ENCODE data around the gene MAGEF1. TPM values are rescaled to one million over a fixed set of nuclear protein-coding genes. Genes with fewer than 3 reads are reported as not detected.
A peak's percentile ranks its signal among the peaks of the same experiment; 100 is the strongest.

Gene MAGEF1
- total RNA-seq, 8 experiments from 2014 or later = 52.0 to 118 (median 81.4) TPM

DNA sequence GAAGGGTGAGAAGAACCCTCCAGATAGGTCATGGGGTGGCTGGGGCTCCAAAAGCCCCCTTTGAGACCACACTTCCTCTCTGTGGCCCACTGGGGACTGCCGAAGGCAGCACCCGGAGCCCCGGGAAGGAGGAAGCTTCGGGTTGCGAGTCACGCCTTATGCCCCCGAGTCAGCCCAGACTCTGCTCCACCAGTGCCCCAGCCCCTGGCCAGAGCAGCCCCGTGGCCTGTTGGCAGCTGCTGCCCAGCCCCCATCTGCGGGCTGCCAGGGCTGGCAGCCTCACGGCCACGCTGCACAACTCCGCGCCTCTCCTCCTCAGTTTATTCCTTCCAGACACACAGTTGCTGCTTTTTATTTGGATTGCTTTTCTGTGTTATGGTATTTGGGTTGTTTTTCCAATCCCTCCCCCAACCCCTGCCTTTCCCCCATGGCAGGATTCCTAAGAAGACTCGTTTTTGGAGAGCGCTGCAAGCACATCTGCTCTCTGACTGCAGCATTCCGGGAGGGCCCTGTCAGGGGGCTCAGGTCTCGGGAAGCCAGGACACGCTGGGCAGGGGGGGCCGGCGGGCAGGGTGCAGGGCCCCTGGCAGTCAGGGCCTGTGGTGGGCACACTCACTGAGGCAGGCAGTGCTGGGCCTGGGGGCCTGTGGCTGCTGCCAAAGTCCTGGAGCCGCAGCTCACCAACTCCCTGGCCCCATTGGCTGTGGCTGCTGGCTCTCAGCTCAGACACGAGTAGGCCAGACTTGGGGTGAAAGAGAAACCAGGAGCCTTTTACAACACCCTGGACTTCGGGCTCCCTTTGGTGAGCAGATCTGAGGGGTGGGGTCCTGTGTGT, 20.2 kb downstream of the MAGEF1 start:
- ATAC-seq (replicated peaks in 6 of 8) = peak in 1 of 8 experiments; percentile 11
- WGBS, 10 experiments = 13 to 100% (median 60%) methylated on average over 1 to 3 of the region's 23 CpGs; no CpG with 5 or more reads in 6 of the 10 experiments
- Histone ChIP-seq H3K4me3 (no peak overlapping the region), H3K27ac (no peak overlapping the region), H3K4me1 (replicated peaks in 1 of 2) (peaks cover 46% of the 10 kb centered on the region in 2 donors)
- in situ Hi-C loops (cut with MboI; ENCODE audit: low pct_unique_long_range_greater_than_20kb in 2 of 9, low sequenced_read_pairs in 9 of 9, unreplicated experiment in 9 of 9) = no loop called here

DNA sequence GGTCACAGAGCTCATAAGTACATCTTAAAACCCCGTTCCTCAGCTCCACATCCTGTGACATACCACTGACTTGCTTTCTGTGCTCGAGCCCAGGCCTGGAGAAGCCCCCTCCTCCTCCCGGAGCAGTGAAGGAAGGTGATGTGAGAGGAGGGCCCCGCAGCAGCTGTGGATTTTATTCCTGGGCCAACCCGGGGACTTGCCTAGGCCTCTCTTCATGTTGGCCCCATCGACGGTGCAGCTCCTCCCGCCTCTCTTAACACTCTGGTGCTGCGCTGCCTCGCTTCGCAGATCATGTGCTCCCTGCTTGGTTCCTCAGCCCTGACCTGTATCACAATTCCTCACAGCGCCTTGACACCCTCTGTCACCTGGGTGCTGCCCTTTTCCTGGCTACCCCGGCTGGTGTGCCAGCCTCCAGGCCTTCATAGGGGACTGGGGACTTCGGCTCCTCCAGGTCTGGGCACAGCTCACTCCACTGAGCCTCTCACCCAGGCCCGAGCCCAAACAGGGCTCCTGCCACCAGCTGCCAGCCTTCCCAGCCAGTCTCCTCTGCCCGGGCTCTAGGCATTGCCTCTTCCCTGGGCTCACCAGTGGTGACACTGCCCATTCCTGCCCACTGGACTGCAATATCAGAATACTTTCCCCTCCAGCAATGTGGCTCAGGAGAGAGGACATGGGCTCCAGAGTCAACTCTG, 21.5 kb downstream of the MAGEF1 start:
- H3K4me1 ChIP-seq (replicated peaks in 1 of 2) = peaks cover 57% of the 10 kb centered on the region in 2 donors
- no peak overlapping the region for H3K4me3 ChIP-seq
- in situ Hi-C loops (cut with MboI; ENCODE audit: low pct_unique_long_range_greater_than_20kb in 2 of 9, low sequenced_read_pairs in 9 of 9, unreplicated experiment in 9 of 9) = no loop called here
- H3K27ac ChIP-seq = no peak overlapping the region
- 53 to 93% (median 87%) methylated on average over 2 to 4 of the region's 16 CpGs; no CpG with 5 or more reads in 4 of the 10 experiments for WGBS, 10 experiments
- ATAC-seq (replicated peaks in 6 of 8) = no peak

DNA sequence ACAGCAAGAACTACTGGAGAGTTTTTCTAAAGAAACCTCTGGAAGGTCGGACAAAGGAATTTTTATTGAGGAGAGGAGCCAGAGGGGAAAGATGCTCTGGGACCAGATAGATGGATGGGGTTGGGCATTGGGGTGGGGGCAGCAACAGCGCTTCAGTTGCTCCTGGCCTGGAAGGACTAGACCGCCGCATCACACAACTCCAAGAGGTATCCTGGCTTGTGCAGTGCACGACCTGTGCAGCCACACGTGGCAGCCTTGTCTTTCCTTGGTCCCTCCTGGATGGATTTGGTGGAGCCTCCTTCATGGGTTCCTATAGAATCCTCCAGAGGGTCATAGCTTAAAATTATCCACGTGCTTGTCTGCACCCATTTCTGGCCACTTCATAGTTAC, 23.0 kb downstream of the MAGEF1 start:
- Histone ChIP-seq H3K4me3 (no peak overlapping the region), H3K4me1 (replicated peaks in 1 of 2) (peaks cover 55 to 56% of the 10 kb centered on the region in 2 donors), H3K27ac (peak overlapping the region in 1 of 2 donors; percentile 61)
- no peak for ATAC-seq (replicated peaks in 6 of 8)
- 17 to 100% (median 38%) methylated on average over 1 to 4 of the region's 7 CpGs; no CpG with 5 or more reads in 3 of the 10 experiments for WGBS, 10 experiments
- in situ Hi-C loops (cut with MboI; ENCODE audit: low pct_unique_long_range_greater_than_20kb in 2 of 9, low sequenced_read_pairs in 9 of 9, unreplicated experiment in 9 of 9) = no loop called here

DNA sequence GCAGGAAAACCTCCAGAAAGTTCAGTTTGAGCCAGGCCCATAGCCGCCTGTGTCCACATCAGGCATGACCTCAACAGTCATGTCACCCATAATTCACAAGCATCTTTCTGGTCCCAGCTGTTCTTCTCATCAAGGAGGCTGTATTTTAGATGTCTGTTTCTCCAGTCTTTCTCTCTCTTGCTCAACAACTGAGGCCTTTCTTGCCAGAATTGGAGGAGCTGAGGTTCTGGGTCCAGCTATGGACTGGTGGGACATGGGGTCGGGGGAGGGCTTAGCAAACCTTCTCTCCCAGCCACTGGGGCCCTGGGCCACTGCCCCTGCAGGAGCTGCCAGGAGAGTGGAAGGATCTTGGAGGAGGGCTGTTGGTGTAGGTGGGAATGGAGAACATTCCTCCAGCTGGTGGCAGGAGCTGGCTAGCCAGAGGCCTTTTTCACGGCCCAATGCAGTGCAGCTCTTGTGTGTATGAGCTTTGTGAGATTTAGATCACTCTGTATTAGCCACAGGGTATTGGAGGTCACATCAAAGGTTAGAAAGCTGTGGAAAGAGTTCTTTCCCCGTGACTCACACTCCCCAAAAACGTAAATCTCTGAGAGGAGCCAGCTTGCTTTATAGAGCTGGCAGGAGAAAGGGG, 23.5 kb downstream of the MAGEF1 start:
- in situ Hi-C loops (cut with MboI; ENCODE audit: low pct_unique_long_range_greater_than_20kb in 2 of 9, low sequenced_read_pairs in 9 of 9, unreplicated experiment in 9 of 9) = no loop called here
- H3K4me1 ChIP-seq (replicated peaks in 1 of 2) = peaks cover 50 to 51% of the 10 kb centered on the region in 2 donors
- peak in 6 of 8 experiments; percentile 13 to 58 (median 48) for ATAC-seq (replicated peaks in 6 of 8)
- peak overlapping the region; percentile 61 to 74 for H3K27ac ChIP-seq
- no peak overlapping the region for H3K4me3 ChIP-seq
- 16 to 100% (median 30%) methylated on average over 1 to 4 of the region's 5 CpGs; no CpG with 5 or more reads in 1 of the 10 experiments for WGBS, 10 experiments

DNA sequence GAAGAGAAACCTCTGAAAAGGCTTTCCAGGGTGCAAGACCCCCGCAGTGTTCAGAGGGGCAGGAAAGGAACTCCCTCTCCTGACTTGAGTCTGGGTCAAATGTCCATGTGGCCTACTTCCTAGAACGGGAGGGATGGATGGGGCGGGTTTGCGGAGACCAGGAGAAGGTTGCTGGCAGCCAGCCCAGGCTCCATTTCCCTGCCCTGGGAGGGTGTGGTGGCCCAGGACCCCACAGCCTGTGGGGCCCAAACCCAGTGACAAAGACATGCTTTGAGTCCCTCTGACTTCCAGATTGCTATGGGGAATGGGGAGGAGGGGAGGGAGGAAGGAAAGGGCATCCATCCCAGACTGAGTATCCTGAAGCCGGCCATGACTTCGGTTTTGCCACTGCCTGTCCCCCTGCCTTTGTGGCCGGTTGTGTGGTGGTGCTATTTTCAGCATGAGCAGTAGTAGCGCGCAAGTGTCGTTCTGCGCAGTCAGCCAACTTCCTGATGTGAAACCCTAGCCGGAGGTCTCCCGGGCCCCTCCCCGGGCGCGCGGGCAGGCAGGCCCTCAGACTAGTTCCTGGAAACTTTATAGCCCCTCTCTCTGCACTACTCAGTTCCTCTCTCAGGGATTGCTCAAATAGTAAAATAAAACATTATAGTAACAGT, 24.4 kb downstream of the MAGEF1 start:
- in situ Hi-C loops (cut with MboI; ENCODE audit: low pct_unique_long_range_greater_than_20kb in 2 of 9, low sequenced_read_pairs in 9 of 9, unreplicated experiment in 9 of 9) = no loop called here
- Histone ChIP-seq H3K4me1 (replicated peaks in 1 of 2) (peaks cover 43 to 45% of the 10 kb centered on the region in 2 donors), H3K27ac (no peak overlapping the region), H3K4me3 (no peak overlapping the region)
- ATAC-seq (replicated peaks in 6 of 8) = peak in 1 of 8 experiments; percentile 41
- WGBS, 10 experiments = 50 to 92% (median 81%) methylated on average over 4 to 9 of the region's 17 CpGs; no CpG with 5 or more reads in 6 of the 10 experiments

DNA sequence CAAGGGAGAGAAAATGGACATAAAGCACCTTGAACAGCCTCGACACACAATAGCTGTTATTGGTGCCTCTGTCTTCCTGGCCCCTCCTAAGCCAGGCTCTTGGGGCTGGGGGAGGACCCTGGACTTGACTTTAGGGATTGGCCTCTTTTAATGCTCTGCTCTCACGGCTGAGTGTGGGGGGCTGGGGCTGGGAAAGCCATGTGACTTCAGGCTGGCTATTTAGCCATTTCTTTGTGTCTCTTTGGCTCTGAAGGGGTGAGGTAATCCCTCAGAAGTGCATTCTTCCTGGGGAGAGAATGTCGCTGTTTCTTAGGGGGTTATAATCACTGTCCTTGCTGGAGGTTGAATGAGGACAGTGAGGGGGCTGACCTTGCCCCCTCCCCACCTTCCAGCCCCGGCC, 26.2 kb downstream of the MAGEF1 start:
- H3K4me1 ChIP-seq (replicated peaks in 1 of 2) = peaks cover 46 to 47% of the 10 kb centered on the region in 2 donors
- ATAC-seq (replicated peaks in 6 of 8) = peak in 6 of 8 experiments; percentile 24 to 93 (median 87)
- in situ Hi-C loops (cut with MboI; ENCODE audit: low pct_unique_long_range_greater_than_20kb in 2 of 9, low sequenced_read_pairs in 9 of 9, unreplicated experiment in 9 of 9) = no loop called here
- H3K27ac ChIP-seq = peak overlapping the region; percentile 68 to 86
- 0 to 14% (median 0%) methylated on average over 1 to 2 of the region's 4 CpGs; no CpG with 5 or more reads in 7 of the 10 experiments for WGBS, 10 experiments
- no peak overlapping the region for H3K4me3 ChIP-seq

DNA sequence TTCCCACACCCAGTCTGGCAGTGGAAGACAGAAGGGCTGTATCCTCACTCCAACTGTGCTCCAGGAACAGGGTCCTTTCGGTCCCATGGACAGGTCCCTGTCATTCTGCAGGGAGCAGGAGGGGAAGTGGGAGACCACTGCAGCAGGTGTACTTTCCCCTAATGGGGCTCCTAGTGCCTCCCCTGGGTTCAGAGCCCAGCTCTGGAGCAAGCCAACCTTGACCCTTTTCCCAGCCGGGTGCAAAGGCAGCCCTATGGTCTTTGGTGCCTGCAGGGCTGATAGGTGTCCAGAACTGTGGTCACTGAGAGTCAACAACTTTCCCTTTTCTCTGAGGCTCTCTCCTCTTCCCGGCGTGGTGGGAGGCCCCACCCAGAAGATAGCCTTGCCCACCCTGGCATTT, 26.8 kb downstream of the MAGEF1 start:
- ATAC-seq (replicated peaks in 6 of 8) = peak in 1 of 8 experiments; percentile 1
- in situ Hi-C loops (cut with MboI; ENCODE audit: low pct_unique_long_range_greater_than_20kb in 2 of 9, low sequenced_read_pairs in 9 of 9, unreplicated experiment in 9 of 9) = no loop called here
- peaks cover 44 to 50% of the 10 kb centered on the region in 2 donors for H3K4me1 ChIP-seq (replicated peaks in 1 of 2)
- 84% methylated on average over 4 of the region's 4 CpGs; no CpG with 5 or more reads in 9 of the 10 experiments for WGBS, 10 experiments
- no peak overlapping the region for H3K4me3 ChIP-seq
- H3K27ac ChIP-seq = peak overlapping the region; percentile 68 to 86

DNA sequence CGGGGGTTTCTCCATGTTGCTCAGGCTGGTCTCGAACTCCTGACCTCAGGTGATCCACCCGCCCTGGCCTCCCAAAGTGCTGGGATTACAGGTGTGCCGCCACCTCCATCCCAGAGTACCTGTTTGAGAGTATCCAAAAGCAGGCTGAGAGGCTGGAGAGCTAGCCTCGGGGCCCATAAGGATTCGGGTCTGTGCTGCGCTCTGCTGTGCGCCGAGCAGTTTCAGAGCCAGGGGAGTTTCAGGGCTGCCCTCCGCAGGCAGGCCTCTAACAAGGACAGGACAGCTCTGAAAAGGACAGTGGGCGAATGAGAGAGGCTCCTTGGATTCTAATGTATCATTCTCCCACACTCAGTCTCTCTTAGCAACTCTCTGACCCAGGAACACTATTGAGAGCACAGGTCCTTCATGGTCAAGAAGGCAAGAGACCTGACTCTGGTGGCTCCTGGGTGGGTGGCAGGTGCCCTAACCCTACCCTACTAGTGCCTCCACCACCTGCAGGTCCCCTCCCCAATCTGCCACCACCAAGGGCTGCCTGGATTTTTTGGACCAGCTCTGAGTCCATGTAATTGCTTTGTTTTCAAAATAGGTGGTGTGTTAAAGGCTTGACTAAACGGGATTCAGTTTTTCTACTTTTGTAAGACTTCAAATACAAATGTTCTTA, 27.8 kb downstream of the MAGEF1 start:
- Histone ChIP-seq H3K4me3 (no peak overlapping the region), H3K4me1 (replicated peaks in 1 of 2) (peaks cover 55 to 58% of the 10 kb centered on the region in 2 donors), H3K27ac (no peak overlapping the region)
- in situ Hi-C loops (cut with MboI; ENCODE audit: low pct_unique_long_range_greater_than_20kb in 2 of 9, low sequenced_read_pairs in 9 of 9, unreplicated experiment in 9 of 9) = no loop called here
- no peak for ATAC-seq (replicated peaks in 6 of 8)
- WGBS, 10 experiments = 42 to 100% (median 82%) methylated on average over 1 to 8 of the region's 12 CpGs; no CpG with 5 or more reads in 2 of the 10 experiments

DNA sequence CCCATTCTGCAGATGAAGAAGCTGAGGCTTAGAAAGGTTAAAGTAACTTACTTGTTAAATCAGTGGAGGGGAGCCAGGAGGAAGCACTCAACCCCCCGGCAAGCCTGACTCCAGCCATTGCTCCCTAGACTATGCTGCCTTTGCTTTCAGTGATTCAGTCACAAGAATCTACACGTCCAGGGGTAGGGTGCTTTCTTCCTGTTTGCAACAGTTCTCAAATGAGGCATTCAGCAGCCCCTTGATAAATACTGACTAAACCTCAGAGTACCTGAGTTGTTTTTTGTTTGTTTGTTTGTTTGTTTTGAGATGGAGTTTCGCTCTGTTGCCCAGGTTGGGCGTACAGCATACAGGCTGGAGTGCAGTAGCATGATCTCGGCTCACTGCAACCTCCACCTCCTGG, 28.6 kb downstream of the MAGEF1 start:
- ATAC-seq (replicated peaks in 6 of 8) = no peak
- in situ Hi-C loops (cut with MboI; ENCODE audit: low pct_unique_long_range_greater_than_20kb in 2 of 9, low sequenced_read_pairs in 9 of 9, unreplicated experiment in 9 of 9) = no loop called here
- peaks cover 55 to 58% of the 10 kb centered on the region in 2 donors for H3K4me1 ChIP-seq (replicated peaks in 1 of 2)
- no peak overlapping the region for H3K27ac ChIP-seq
- 32 to 86% (median 74%) methylated on average over 1 to 4 of the region's 5 CpGs; no CpG with 5 or more reads in 3 of the 10 experiments for WGBS, 10 experiments
- H3K4me3 ChIP-seq = no peak overlapping the region

DNA sequence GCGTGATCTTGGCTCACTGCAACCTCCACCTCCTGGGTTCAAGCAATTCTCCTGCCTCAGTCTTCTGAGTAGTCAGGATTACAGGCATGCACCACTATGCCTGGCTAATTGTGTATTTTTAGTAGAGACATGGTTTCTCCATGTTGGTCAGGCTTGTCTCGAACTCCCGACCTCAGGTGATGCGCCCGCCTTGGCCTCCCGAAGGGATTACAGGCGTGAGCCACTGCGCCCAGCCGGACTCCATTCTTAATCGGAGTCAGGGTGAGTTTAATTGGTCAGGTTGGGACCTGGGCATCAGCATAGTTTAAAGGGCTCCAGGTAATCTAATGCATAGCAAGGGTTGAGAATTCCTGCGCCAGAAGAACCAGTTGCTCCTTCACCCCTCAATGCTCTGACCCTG, 29.2 kb downstream of the MAGEF1 start:
- in situ Hi-C loops (cut with MboI; ENCODE audit: low pct_unique_long_range_greater_than_20kb in 2 of 9, low sequenced_read_pairs in 9 of 9, unreplicated experiment in 9 of 9) = no loop called here
- 74 to 100% (median 98%) methylated on average over 1 to 10 of the region's 11 CpGs; no CpG with 5 or more reads in 2 of the 10 experiments for WGBS, 10 experiments
- ATAC-seq (replicated peaks in 6 of 8) = no peak

DNA sequence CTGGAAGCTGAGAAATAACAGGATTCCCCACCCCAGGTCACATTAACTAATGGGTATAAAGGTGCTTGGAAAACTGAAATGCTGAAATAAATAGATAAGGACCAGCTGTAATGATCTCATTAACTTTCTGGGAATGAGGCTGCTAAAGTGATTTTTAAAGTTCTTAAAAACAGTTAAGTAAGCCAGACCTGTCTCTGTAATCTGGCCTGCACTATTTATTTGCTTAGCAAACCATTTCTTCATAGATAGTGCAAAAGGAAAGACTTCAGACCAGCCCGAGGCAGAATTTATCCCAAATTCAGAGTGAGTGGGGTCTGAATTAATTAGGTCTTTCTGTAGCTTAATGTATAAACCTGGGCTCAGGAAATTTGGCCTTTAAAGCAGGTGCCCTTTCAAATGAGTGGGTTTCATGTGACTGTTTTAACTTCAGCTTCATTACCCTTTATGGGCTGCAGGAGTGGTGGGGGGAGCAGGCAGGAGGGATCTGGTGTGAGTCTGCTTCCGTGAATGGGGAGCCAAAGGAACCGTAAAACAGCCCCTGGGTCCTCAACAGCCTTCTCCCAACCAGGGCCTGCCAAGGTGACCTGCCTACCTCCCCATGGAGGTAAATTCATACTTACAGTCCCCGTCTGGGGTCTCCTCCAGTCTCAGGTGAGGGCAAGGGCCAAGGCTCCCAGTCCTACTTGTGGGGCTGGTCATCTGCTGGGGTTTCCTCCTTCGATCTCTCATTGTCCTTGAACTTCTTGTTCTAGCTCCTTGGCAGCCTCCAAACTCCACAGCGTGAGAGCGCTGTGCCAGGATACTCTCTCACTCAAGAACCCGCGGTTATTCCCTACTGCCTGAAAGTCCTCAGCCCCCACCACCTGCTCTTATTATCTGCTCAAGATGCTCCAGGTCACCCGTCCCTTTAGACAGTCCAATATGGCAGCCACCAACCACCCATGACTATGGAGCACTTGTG, 31.2 kb downstream of the MAGEF1 start:
- H3K4me1 ChIP-seq (replicated peaks in 1 of 2) = peaks cover 34 to 36% of the 10 kb centered on the region in 2 donors
- in situ Hi-C loops (cut with MboI; ENCODE audit: low pct_unique_long_range_greater_than_20kb in 2 of 9, low sequenced_read_pairs in 9 of 9, unreplicated experiment in 9 of 9) = no loop called here
- H3K4me3 ChIP-seq = no peak overlapping the region
- ATAC-seq (replicated peaks in 6 of 8) = no peak
- H3K27ac ChIP-seq = no peak overlapping the region
- 57 to 70% (median 70%) methylated on average over 2 to 5 of the region's 10 CpGs; no CpG with 5 or more reads in 6 of the 10 experiments for WGBS, 10 experiments

More for the DNA sequence above, 29.2 kb downstream of the MAGEF1 start:
- peaks cover 53 to 55% of the 10 kb centered on the region in 2 donors for H3K4me1 ChIP-seq (replicated peaks in 1 of 2)
- no peak overlapping the region for H3K4me3 ChIP-seq
- H3K27ac ChIP-seq = no peak overlapping the region
